DMS 273 treated with DMSO at 0.1 percent for 48 hours (cell line): Measurements from ENCODE around the gene KRTAP5-6.

Experiments
- DNase-seq: peaks from one replicate; lab custom pipeline; 2025; lab: John Stamatoyannopoulos, UW

The KRTAP5-6 gene

GRCh38 chr11:1696608-1697570 is at the start of gene KRTAP5-6:
Gene KRTAP5-6 (plus strand): TSS chr11:1697195. CDS start chr11:1697246, 51 bp downstream.
- DNase-seq, result no peak

- no peak for DNase-seq
These were observed 48.9 kb upstream of the KRTAP5-6 start for GRCh38 chr11:1647901-1648652.

- DNase-seq, result no peak
These were observed 48.2 kb upstream of the KRTAP5-6 start for GRCh38 chr11:1648653-1649420.

GRCh38 chr11:1650034-1650917 is 46.7 kb upstream of the KRTAP5-6 start:
- DNase-seq, result no peak

GRCh38 chr11:1650918-1651262 is 46.1 kb upstream of the KRTAP5-6 start:
- no peak for DNase-seq

GRCh38 chr11:1651411-1651980 is 45.5 kb upstream of the KRTAP5-6 start:
- no peak for DNase-seq

- DNase-seq, result no peak
These were observed 45.0 kb upstream of the KRTAP5-6 start for GRCh38 chr11:1652026-1652425.

GRCh38 chr11:1652442-1652770 is 44.6 kb upstream of the KRTAP5-6 start:
- DNase-seq, result no peak

GRCh38 chr11:1652771-1653540 is 44.0 kb upstream of the KRTAP5-6 start:
- DNase-seq, result no peak

GRCh38 chr11:1653541-1654387 is 43.2 kb upstream of the KRTAP5-6 start:
- DNase-seq, result no peak

- no peak for DNase-seq
These were observed 42.4 kb upstream of the KRTAP5-6 start for GRCh38 chr11:1654388-1655167.

- no peak for DNase-seq
These were observed 41.6 kb upstream of the KRTAP5-6 start for GRCh38 chr11:1655168-1656060.

GRCh38 chr11:1656061-1656441 is 40.9 kb upstream of the KRTAP5-6 start:
- DNase-seq, result no peak

GRCh38 chr11:1656670-1657069 is 40.3 kb upstream of the KRTAP5-6 start:
- no peak for DNase-seq

- no peak for DNase-seq
These were observed 37.5 kb upstream of the KRTAP5-6 start for GRCh38 chr11:1659506-1659905.

- no peak for DNase-seq
These were observed 36.7 kb upstream of the KRTAP5-6 start for GRCh38 chr11:1660111-1660867.
